H9 (cell line): Measurements from ENCODE around the gene TP53. TPM values are rescaled to one million over a fixed set of nuclear protein-coding genes. Genes with fewer than 3 reads are reported as not detected.

Experiments used
- DNase-seq: peaks from one replicate; pipeline ENCODE4 v3.0.0-alpha.2; 2017
- H2AFZ ChIP-seq: one replicate; pipeline ENCODE4 v1.6.1; 2013; ENCODE audit warnings: mild to moderate bottlenecking, low read length, control low read depth, moderate library complexity
- H2AK5ac ChIP-seq: 2 replicates; pipeline ENCODE4 v1.6.1; 2013; ENCODE audit warnings: low read length, control low read depth, mixed read lengths; ENCODE audit not compliant: insufficient read length
- H2BK120ac ChIP-seq: one replicate; pipeline ENCODE4 v1.6.1; 2013; ENCODE audit warnings: low read depth, mild to moderate bottlenecking, low read length, control low read depth, inconsistent platforms; ENCODE audit not compliant: poor library complexity, severe bottlenecking
- H2BK12ac ChIP-seq: 2 replicates; pipeline ENCODE4 v1.6.1; 2013; ENCODE audit warnings: low read length, control low read depth, mixed read lengths, low read depth; ENCODE audit not compliant: insufficient read length
- H2BK15ac ChIP-seq: 2 replicates; pipeline ENCODE4 v1.6.1; 2013; ENCODE audit warnings: low read depth, low read length, control low read depth
- H2BK20ac ChIP-seq: one replicate; pipeline ENCODE4 v1.6.1; 2013; ENCODE audit warnings: low read depth, mild to moderate bottlenecking, low read length, control low read depth, inconsistent platforms; ENCODE audit not compliant: poor library complexity, severe bottlenecking
- H2BK5ac ChIP-seq: 2 replicates; pipeline ENCODE4 v1.6.1; 2013; ENCODE audit warnings: low read length, control low read depth, mixed read lengths; ENCODE audit not compliant: insufficient read length
- H3K14ac ChIP-seq: 2 replicates; pipeline ENCODE4 v1.6.1; 2013; ENCODE audit warnings: low read length, control low read depth; ENCODE audit not compliant: insufficient read depth
- H3K18ac ChIP-seq: 2 replicates; pipeline ENCODE4 v1.6.1; 2013; ENCODE audit warnings: low read depth, mild to moderate bottlenecking, mixed read lengths, low read length, control low read depth; ENCODE audit not compliant: insufficient read length
- H3K23ac ChIP-seq: 2 replicates; pipeline ENCODE4 v1.6.1; 2013; ENCODE audit warnings: low read length, control low read depth, mixed read lengths, low read depth; ENCODE audit not compliant: insufficient read length
- H3K23me2 ChIP-seq: 2 replicates; pipeline ENCODE4 v1.6.1; 2013; ENCODE audit warnings: low read depth, mild to moderate bottlenecking, mixed read lengths, low read length, control low read depth; ENCODE audit not compliant: insufficient read length, poor library complexity, severe bottlenecking
- H3K27ac ChIP-seq: 2 replicates; pipeline ENCODE4 v1.5.1; 2013; ENCODE audit warnings: low read length, control low read depth, mixed read lengths, low read depth; ENCODE audit not compliant: insufficient read length
- H3K27me3 ChIP-seq: 2 replicates; pipeline ENCODE4 v1.6.1; 2013; ENCODE audit warnings: low read length, control low read depth, inconsistent platforms; ENCODE audit not compliant: insufficient read depth
- H3K4ac ChIP-seq: 2 replicates; pipeline ENCODE4 v1.6.1; 2013; ENCODE audit warnings: low read depth, mild to moderate bottlenecking, control low read depth, inconsistent platforms, low read length, moderate library complexity
- H3K4me1 ChIP-seq: 2 replicates; pipeline ENCODE4 v1.6.1; 2013; ENCODE audit warnings: low read length, control low read depth, inconsistent platforms; ENCODE audit not compliant: insufficient read depth
- H3K4me2 ChIP-seq: 2 replicates; pipeline ENCODE4 v1.6.1; 2013; ENCODE audit warnings: low read length, control low read depth, mixed read lengths; ENCODE audit not compliant: insufficient read length, insufficient read depth
- H3K56ac ChIP-seq: 2 replicates; pipeline ENCODE4 v1.6.1; 2013; ENCODE audit warnings: low read depth, mild to moderate bottlenecking, mixed read lengths, low read length, control low read depth; ENCODE audit not compliant: insufficient read length
- H3K79me1 ChIP-seq: 2 replicates; pipeline ENCODE4 v1.6.1; 2013; ENCODE audit warnings: low read depth, mild to moderate bottlenecking, moderate library complexity, low read length, control low read depth, inconsistent platforms; ENCODE audit not compliant: insufficient read depth, poor library complexity, severe bottlenecking
- H3K79me2 ChIP-seq: 2 replicates; pipeline ENCODE4 v1.6.1; 2013; ENCODE audit warnings: low read length, control low read depth, inconsistent platforms; ENCODE audit not compliant: insufficient read depth
- H3K9ac ChIP-seq: 2 replicates; pipeline ENCODE4 v1.6.1; 2013; ENCODE audit warnings: low read length, control low read depth, mixed read lengths; ENCODE audit not compliant: insufficient read length; ENCODE audit errors: extremely low read depth
- H3K9me3 ChIP-seq: one replicate; pipeline ENCODE4 v1.6.1; 2013; ENCODE audit warnings: low read depth, low read length, inconsistent platforms; ENCODE audit not compliant: control insufficient read depth
- H3T11ph ChIP-seq: one replicate; pipeline ENCODE4 v1.6.1; 2013; ENCODE audit warnings: mild to moderate bottlenecking, low read length, control low read depth, inconsistent platforms
- H4K20me1 ChIP-seq: one replicate; pipeline ENCODE4 v1.6.1; 2013; ENCODE audit not compliant: control insufficient read depth, insufficient read length, insufficient read depth
- H4K5ac ChIP-seq: 2 replicates; pipeline ENCODE4 v1.6.1; 2013; ENCODE audit warnings: low read depth, mild to moderate bottlenecking, mixed read lengths, low read length, control low read depth; ENCODE audit not compliant: insufficient read length
- H4K8ac ChIP-seq: replicated peaks from 2 replicates; pipeline ENCODE4 v1.6.1; 2013; ENCODE audit warnings: low read length, control low read depth, mixed read lengths, low read depth; ENCODE audit not compliant: insufficient read length
- H4K91ac ChIP-seq: 2 replicates; pipeline ENCODE4 v1.6.1; 2013; ENCODE audit warnings: low read depth, mild to moderate bottlenecking, moderate library complexity, mixed read lengths, low read length, control low read depth; ENCODE audit not compliant: insufficient read length
- H3K27ac Mint-ChIP-seq, 3 experiments: 2 replicates in 2 of 3; 3 replicates in 1 of 3; pipeline ENCODE4 v1.8.0; 2020 to 2021; ENCODE audit warnings: mixed read lengths in 3 of 3, mild to moderate bottlenecking in 1 of 3, moderate library complexity in 1 of 3
- H3K27me3 Mint-ChIP-seq: 2 replicates; pipeline ENCODE4 v1.8.0; 2021; ENCODE audit warnings: low read depth, mild to moderate bottlenecking, moderate library complexity, mixed read lengths
- H3K36me3 Mint-ChIP-seq, 3 experiments: 2 replicates in 2 of 3; 3 replicates in 1 of 3; pipeline ENCODE4 v1.8.0; 2020 to 2021; ENCODE audit warnings: low read depth in 3 of 3, mixed read lengths in 3 of 3; ENCODE audit not compliant: insufficient read depth in 1 of 3
- H3K4me1 Mint-ChIP-seq, 2 experiments: 2 replicates each; pipeline ENCODE4 v1.8.0; 2020; ENCODE audit warnings: mixed read lengths in 2 of 2
- H3K4me3 Mint-ChIP-seq, 2 experiments: 2 replicates in 1 of 2; 3 replicates in 1 of 2; pipeline ENCODE4 v1.8.0; 2020 to 2021; ENCODE audit warnings: mild to moderate bottlenecking in 2 of 2, mixed read lengths in 2 of 2, moderate library complexity in 1 of 2
- H3K9me3 Mint-ChIP-seq, 2 experiments: 2 replicates in 1 of 2; 3 replicates in 1 of 2; pipeline ENCODE4 v1.8.0; 2020; ENCODE audit warnings: mild to moderate bottlenecking in 2 of 2, mixed read lengths in 2 of 2, moderate library complexity in 1 of 2
- CTCF ChIP-seq: fragments of 200-600 bp; sonication (generic); conservative IDR thresholded peaks from 3 replicates; pipeline ENCODE4 v1.8.0; 2021; ENCODE audit warnings: antibody characterized with exemption, mild to moderate bottlenecking
- WGBS: extraction: QIAGEN DNeasy Blood & Tissue Kit; methylation state at CpG from one replicate; pipeline ENCODE4 v1.1.7; 2013; ENCODE audit warnings: missing lambda C conversion rate, low lambda C conversion rate, mixed read lengths; ENCODE audit not compliant: insufficient read length; ENCODE audit errors: extremely low coverage; 5-methylcytosine and 5-hydroxymethylcytosine counted together
- total RNA-seq: library from RNA; stranded (reverse); gene quantifications from 2 replicates; pipeline ENCODE4 v1.2.1, GENCODE V29; 2021

TP53 gene
- total RNA-seq, 1 experiment from 2014 or later = 163 TPM

GRCh38 chr17:7706631-7707354 lies 19.5 kb upstream of the TP53 start:
- no peak overlapping the region for H2BK5ac ChIP-seq
- H3K14ac ChIP-seq = no peak overlapping the region
- H2AFZ ChIP-seq = no peak overlapping the region
- no CpG with 5 or more reads among the region's 3 CpGs for WGBS
- Mint-ChIP-seq H3K4me1 (peaks cover 37 to 45% of the 10 kb centered on the region in 2 experiments), H3K27ac (no peak overlapping the region), H3K9me3 (no peaks in the 10 kb centered on the region), H3K27me3 (peaks cover 36% of the 10 kb centered on the region), H3K4me3 (peak overlapping the region; percentile 75 to 87; a peak in 4 of 5 replicates), H3K36me3 (peaks cover 2 to 12% (median 4%) of the 10 kb centered on the region in 3 experiments)
- H2BK15ac ChIP-seq = no peak overlapping the region
- DNase-seq = no peak
- H3K9ac ChIP-seq = no peak overlapping the region
- H2BK120ac ChIP-seq = no peak overlapping the region
- H3T11ph ChIP-seq = no peak overlapping the region
- H4K8ac ChIP-seq = no peak overlapping the region
- no peaks in the 10 kb centered on the region for H3K79me2 ChIP-seq
- H3K4me1 ChIP-seq = peaks cover 3% of the 10 kb centered on the region
- no peak overlapping the region for H3K56ac ChIP-seq
- H4K20me1 ChIP-seq = no peaks in the 10 kb centered on the region
- no peak overlapping the region for H4K5ac ChIP-seq
- no peak overlapping the region for H2BK20ac ChIP-seq
- no peak overlapping the region for H3K4ac ChIP-seq
- H3K18ac ChIP-seq = no peak overlapping the region
- H2AK5ac ChIP-seq = no peak overlapping the region
- no peak overlapping the region for H2BK12ac ChIP-seq
- H3K27me3 ChIP-seq = no peaks in the 10 kb centered on the region; the same call in 1 of the 2 replicates
- peaks cover 18% of the 10 kb centered on the region for H3K23me2 ChIP-seq
- no peak overlapping the region for H3K27ac ChIP-seq
- no peaks in the 10 kb centered on the region for H3K79me1 ChIP-seq
- H3K23ac ChIP-seq = no peak overlapping the region
- no peaks in the 10 kb centered on the region for H3K9me3 ChIP-seq
- no peak for TF ChIP-seq CTCF
- peak overlapping the region; percentile 80 for H3K4me2 ChIP-seq
- no peak overlapping the region for H4K91ac ChIP-seq
